GM18505 (cell line): ENCODE data around the gene PROS1.
"Not testable (repeated sequence)": the region's sequence is repeated elsewhere in the genome, so short reads cannot be mapped to it uniquely, and the experiment has no call there.

ENCODE experiments used
- ATAC-seq: cut with Tn5 transposase; IDR thresholded peaks from one replicate; pipeline ENCODE4 v1.9.1; 2021; ENCODE audit not compliant: unreplicated experiment
- POLR2A ChIP-seq: IDR thresholded peaks from 4 replicates; pipeline ENCODE4 v1.6.1; 2011; ENCODE audit warnings: borderline replicate concordance; ENCODE audit not compliant: insufficient read depth, insufficient read length; ENCODE audit errors: extremely low read depth

The PROS1 gene

DNA sequence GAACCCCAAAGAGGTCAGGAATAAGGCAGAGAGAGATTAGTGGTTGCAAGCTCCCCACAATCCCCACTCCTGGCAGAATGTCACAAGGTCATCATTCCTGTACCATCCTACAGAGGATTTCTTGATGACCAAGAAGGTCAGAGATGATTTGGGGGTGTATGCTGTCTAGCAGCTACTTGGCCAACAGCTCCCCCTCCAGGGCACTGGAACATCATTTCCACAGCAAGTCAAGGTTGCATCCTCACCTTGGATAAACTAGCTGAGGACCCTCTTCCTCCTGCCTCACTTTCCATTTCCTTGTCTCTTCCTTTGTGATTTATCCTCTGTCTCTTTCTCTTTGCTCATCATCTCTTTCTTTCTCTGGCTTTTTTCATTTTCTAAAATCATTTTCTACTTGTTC lies 106.3 kb downstream of the PROS1 start:
- ATAC-seq, result no peak
- no peak for TF ChIP-seq POLR2A

DNA sequence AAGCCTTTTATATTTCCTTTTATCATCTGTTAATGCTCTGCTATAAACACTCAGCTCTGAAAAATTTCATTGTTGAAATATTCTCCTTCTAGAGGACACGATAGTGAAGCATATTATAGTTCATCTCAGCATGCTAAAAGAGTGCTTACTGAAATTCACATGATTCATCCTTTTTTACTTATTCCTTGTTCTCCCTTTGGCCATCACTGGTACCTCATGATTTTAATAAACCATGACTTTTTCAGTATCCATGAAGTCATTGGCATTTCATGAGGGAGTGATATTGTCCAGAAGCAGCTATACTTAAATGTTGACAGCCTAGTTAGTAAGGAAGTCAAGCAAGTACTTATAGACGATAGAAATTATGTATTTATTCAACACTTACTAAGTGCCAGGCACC lies 112.7 kb downstream of the PROS1 start:
- TF ChIP-seq POLR2A, result no peak

DNA sequence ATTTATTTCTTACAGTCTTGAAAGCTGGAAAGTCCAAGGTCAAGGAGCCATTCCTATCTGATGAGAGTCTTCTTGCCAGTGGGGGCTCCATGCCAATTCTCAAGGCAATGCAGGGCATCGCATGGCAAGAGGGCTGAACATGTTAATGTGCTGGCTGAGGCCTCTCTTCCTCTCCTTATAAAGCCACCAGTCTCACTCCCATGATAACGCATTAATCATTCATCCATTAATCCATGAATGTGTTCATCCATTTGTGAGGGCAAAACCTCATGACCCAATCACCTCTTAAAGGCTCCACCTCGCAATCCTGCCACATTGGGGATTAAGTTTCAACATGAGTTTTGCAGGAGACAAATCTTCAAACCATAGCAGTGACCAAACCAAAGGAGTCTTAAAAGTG lies 118.3 kb downstream of the PROS1 start:
- no peak for ATAC-seq
- TF ChIP-seq POLR2A, result no peak

More for the DNA sequence above, 112.7 kb downstream of the PROS1 start:
- ATAC-seq, result no peak

DNA sequence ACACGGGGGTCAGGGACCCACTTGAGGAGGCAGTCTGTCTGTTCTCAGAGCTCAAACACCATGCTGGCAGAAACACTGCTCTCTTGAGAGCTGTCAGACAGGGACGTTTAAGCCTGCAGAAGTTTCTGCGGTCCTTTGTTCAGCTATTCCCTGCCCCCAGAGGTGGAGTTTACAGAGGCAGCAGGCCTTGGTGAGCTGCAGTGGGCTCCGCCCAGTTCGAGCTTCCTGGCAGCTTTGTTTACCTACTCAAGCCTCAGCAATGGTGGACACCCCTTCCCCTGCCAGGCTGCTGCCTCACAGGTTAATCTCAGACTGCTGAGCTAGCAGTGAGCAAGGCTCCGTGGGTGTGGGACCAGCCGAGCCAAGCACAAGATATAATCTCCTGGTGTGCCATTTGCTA lies 121.5 kb downstream of the PROS1 start:
- not testable (repeated sequence) for ATAC-seq

DNA sequence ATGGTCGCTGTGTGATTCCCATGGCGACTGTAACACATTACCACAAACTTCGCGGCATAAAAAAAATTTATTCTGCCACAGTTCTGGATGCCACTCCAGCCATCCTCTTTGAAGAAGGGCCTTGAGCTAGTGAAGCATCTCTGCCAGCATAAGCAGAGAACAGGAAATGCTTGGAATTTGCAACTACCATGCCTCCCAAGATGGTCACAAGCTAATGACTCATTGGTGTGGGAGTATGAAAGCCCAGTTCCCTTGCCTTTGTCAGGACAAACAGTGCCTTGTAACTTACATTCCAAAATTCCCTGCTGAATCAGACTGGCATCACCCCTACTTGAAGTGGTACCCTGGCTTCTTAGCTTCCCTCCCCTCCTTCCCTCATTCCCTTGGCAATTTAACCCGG lies 129.7 kb downstream of the PROS1 start:
- no peak for ATAC-seq
- no peak for TF ChIP-seq POLR2A

DNA sequence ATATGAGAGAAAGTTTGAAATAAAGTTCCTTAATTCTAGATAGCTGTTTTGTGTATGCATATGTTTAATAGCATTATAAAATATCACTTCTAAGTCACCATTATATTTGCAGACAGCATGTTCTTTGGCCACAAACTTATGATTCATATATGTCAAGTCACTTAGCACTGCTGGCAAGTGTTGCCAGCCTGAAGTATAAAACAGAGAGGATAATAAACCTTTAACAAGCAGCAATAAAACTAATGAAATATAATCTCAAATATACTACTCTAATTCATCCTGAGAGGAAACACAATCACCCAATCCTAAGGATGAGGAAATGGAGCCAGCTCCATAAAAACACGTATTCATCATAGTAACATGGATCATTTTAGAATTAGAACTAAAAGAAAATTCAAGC lies 134.5 kb downstream of the PROS1 start:
- not testable (repeated sequence) for ATAC-seq
